GM21423 (cell line): Measurements from ENCODE around the gene DTX3.

Experiments used
- ATAC-seq: cut with Tn5 transposase; IDR thresholded peaks from one replicate; pipeline ENCODE4 v1.9.1; 2021; ENCODE audit warnings: mild to moderate bottlenecking, moderate library complexity; ENCODE audit not compliant: unreplicated experiment

The DTX3 gene

DNA sequence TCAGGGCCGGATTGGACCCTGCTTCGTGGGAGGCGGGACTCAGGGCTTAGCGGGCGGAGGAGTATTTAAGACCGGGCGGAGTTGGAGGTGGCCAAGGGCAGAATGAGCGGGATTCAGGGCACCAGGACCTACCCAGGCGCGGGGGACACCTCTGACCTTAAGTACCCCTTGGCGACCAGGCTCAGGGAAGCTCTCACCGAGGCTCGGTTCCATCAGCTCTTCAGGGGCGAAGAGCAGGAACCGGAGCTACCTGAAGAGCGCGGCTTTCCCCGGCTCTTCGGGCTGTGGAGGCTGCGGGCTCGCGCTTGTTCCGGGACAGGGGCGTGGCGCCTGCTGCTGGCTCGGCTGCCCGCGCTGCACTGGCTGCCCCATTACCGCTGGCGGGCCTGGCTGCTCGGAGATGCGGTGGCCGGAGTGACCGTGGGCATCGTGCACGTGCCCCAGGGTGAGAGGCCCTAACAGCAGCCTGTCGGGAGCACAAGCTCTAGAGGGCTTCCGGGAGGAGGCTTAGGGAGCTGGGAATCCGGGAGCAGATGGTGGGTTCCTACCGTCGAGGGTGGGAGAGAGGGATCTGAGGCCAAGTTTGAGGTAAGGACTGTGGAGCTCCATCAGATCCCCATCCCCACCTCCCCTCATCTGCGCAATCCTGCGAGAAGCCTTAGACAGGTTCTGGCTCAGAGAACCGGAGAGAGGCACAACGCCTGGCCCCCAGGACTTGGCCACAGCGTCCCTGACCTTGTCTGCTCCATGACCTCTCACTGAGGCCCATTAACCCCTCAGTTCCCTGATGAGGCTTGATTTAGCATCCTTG lies 15.0 kb downstream of the DTX3 start:
- no peak for ATAC-seq

DNA sequence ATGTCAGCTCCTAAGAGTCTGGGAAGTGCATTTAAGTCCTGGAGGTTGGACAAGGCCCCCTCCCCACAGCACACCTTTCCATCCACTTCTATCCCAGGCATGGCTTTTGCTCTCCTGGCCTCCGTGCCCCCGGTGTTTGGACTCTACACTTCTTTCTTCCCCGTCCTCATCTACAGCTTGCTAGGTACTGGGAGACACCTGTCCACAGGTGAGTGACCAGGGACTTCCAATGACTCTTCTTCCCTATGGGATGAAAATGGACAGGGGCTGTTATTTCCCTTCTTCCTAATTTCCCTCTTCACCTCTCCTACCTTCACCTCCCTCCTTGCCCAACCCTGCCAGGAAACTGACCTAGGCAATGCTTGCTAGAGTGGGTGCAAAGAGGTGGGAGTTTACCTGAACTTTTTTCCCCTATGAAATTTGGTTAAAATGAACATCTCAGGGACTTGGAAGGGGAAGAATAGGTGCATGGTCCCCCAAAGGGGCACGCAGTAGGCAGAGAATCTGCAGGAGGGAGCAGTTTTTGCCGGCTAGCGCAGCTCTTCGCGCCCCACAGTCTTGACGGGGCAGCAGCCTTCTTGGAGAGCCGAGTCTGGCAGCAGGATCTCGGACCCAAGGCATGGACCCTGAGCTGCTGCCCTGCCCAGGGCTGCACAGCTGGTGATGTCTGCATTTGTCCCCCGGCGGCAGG lies 15.8 kb downstream of the DTX3 start:
- no peak for ATAC-seq

DNA sequence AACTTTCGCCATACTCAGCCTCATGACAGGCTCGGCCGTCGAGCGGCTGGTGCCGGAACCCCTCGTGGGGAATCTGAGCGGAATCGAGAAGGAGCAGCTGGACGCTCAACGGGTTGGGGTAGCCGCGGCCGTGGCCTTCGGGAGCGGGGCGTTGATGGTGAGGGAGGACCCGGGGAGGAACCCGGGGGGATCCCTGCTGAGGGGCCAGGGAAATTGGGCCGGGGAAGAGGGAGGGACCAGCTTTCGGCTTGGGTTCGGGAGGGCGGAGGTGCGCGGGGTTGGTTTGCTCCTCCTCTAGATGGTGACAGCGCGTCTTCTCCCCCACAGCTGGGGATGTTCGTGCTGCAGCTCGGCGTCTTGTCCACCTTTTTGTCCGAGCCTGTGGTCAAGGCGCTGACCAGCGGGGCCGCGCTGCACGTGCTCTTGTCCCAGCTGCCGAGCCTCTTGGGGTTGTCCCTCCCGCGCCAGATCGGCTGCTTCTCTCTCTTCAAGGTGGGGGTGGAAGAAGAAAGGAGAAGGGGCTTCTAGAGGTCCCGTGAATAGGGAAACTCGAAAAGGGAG lies 16.4 kb downstream of the DTX3 start:
- no peak for ATAC-seq

DNA sequence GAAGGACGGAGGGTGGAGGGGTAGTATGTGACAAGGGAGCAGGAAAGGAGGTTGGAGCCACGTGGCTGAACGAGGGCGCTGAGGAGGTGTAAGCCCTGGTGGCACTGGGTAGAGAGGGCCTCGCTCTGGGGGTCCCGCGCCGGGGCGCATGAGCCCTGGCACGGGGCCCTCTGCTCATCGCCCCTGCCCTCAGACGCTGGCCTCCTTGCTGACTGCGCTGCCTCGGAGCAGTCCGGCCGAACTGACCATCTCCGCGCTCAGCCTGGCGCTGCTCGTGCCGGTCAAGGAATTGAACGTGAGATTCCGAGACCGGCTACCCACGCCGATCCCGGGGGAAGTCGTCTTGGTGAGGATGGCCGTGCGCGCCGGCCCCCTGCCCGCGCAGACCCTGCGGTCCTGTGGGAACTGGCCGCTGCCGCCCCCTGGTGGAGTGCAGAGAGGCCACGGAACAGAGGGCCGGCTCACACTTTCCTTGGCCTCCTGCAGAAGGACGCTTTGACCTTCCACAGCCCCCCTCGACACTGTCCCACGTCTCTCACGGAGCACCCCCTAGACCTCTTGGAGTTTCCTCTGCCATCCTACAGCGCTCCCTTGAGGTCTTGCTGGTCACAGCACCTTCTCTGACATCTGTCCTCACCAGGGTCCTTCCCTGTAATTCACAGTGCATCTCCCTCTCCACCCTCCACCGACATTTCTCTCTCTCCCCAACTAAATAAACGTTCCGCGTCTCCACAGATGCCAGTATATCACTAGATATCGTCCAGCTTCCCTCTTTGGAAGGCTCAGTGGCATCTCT lies 17.1 kb downstream of the DTX3 start:
- ATAC-seq: peak; percentile 48

DNA sequence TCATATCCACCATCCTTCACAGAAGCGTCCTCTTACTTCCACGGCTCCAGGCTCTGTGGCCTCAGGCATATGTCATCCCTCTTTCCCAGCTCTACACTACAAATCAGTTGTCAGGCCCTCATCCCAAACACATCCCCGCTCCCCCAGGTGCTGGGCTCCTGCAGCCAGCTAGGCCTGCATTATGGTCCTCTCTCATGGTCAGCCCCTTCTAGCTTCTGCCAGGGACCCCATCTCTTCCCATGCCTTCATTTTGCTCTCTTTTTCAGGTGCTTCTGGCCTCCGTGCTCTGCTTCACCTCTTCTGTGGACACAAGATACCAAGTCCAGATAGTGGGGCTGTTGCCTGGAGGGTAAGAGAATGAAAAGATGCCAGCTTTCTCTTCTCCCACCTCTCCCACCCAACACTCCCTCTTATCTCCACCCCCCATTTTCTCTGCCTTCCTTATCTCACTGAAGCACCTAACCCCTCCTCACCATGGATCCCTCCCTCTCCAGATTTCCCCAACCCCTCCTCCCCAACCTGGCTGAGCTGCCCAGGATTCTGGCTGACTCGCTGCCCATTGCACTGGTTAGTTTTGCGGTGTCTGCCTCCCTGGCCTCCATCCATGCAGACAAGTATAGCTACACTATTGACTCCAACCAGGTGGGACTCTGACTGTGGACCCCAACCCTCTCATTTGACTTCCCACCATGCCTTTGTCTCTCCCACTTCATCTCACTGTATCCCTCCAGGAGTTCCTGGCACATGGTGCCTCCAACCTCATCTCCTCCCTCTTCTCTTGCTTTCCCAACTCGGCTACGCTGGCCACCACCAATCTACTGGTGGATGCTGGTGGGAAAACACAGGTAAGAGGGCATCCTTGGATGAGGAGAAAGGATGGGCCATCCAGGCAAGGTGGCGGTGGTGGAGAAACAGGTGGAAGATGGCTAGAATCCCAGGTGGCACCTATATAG lies 17.9 kb downstream of the DTX3 start:
- ATAC-seq: no peak

DNA sequence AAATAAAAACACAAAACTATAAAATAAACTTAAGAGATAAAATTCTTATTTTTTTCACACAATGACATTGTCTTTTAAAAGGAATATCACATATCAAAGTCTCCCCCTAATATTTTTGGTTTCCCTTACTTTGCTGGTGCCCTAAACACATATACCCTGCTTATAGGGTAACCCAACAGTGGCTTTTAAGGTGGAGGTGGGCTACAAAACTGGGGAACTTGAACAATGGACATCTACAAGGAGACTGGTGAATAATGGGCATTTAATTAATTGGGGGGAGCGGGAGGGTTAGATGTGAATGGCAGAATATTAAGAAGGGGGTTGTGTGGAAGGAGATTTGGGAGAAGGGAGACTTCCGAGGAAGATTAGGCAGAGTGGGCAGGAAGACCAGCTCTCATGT lies 18.8 kb downstream of the DTX3 start:
- no peak for ATAC-seq

DNA sequence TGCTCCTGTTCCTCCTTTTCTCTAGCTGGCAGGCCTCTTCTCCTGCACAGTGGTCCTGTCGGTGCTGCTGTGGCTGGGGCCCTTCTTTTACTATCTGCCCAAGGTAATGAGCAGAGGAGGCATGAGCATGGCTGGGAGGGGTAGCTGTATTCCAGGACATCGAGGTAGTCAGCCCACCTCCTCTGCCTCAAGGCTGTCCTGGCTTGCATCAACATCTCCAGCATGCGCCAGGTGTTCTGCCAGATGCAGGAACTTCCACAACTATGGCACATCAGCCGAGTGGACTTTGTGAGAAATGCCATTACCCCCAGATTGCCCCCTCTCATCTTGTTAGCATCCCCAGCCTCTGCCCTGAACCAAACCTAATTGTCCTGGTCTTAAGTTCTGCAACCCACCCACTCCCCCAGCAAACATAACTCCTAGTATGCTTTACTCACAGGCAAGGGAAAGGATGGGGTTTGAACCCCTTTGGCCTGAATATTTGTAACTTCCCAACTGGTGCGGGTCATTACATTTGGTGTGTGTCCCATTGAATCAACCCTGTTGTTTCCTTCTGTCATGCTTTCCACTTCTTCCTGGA lies 19.3 kb downstream of the DTX3 start:
- no peak for ATAC-seq

DNA sequence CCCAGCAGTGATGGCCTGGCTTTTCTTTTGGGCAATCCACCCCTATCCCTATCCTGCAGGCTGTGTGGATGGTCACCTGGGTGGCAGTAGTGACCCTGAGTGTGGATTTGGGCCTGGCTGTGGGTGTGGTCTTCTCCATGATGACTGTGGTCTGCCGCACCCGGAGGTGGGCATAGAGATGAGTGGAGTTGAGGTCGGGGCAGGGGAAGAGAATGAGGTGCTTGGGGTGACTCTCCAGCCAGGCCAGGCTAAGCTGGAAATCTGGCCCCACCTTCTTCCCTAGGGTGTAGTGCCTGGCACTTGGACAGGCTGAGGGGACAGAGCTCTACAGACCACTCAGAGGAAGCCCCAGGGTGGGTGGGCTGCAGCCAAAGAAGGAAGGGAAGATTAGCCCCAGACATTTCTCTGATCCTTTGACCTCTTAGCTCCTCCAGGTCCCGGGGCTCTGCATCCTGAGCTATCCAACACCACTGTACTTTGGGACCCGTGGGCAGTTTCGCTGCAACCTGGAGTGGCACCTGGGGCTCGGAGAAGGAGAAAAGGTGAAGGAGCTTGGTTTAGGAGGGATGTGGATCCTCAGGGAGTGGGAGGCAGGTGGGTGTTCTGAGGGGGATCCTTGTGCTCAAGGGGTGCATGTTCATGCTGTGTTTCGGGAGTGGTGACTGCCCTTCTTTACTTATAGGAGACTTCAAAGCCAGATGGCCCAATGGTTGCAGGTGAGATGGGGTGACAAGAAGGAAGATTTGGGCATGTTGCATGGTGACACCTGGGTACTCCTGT lies 20.0 kb downstream of the DTX3 start:
- ATAC-seq: no peak

DNA sequence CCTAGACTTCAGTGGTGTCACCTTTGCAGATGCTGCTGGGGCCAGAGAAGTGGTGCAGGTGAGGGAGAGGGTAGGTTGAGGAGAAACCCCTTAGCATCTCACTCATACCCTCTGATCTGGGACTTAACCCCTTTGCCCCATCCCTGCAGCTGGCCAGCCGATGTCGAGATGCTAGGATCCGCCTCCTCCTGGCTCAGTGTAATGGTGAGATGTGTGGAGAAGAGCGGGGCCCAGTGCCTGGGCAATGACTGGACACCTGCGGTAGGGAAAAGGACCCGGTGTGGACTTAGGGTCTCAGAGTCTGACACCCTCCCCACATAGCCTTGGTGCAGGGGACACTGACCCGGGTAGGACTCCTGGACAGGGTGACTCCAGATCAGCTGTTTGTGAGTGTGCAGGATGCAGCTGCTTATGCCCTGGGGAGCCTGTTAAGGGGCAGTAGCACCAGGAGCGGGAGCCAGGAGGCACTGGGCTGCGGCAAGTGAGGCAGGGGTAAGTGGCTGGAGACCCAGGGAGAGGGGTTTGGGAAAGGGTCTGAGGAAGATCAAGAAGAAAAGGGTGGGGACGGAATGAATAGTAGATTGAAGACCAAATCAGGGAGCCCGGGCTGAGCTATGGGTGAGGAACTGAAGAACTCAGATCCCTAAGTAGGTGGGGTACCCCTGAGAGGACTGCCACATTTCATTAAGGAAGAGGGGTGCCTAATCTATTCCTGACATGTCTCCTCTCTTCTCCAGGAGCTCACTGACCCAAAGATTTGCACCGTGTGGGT lies 20.8 kb downstream of the DTX3 start:
- no peak for ATAC-seq

DNA sequence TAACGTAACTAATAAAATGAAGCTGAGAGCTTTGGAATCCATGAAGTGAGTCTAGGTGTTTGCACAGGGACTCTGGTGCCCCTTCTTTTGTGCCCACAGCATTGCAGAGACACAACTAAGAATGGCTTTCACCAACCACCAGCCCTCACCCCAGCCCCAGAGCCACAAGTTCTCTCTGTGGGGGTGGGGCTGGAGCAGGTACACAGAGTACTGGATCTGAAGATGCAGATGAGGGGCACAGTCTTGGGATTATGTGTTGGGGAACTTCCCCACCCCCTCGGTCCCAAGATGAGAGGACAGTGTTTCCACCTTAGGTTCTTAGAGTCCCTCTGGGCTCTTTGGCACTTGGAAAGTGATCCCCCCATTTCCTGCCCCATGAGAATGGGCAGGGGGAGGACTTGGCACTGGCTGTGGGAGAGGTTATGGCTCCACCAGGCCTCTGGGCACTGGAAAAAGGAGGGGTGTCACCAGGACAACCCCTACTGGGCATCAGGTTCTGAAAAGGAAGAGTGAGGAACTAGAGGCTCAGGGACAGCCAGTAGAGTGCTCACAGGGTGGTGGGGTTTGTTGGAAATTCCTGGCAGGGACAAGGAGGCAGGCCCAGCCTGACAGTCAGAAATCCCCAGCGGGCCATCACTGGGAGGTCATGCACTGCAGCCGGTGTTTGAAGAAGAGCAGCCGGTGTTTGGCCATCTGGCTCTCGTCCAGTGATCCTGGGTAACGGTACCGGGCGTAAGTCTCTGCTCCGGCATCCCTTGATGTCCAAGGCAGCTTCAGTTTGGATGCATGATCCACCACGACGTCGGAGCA lies 21.7 kb downstream of the DTX3 start:
- ATAC-seq: no peak

DNA sequence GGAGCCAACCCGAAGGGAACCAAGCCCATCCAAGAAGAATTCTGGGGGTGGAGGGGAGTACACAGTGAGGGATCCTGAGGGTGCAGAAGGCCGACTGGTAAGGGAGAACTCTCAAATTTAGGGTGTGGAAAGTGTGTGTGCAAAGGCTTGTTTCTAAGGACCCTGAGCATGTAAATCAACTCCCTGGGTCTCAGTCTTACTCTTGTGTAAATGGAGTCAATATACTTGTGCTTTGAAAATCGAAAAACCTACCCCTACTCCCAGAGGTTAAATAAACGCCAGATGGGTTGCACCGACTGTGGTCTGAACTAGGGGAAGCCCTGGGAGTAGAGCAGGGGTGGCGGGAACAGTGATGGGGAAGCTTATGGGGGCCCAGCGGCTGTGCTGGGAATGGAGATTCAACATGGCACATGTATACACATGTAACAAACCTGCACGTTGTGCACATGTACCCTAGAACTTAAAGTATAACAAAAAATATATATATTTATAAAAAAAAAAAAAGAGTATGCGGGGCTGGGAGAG lies 22.4 kb downstream of the DTX3 start:
- no peak for ATAC-seq

DNA sequence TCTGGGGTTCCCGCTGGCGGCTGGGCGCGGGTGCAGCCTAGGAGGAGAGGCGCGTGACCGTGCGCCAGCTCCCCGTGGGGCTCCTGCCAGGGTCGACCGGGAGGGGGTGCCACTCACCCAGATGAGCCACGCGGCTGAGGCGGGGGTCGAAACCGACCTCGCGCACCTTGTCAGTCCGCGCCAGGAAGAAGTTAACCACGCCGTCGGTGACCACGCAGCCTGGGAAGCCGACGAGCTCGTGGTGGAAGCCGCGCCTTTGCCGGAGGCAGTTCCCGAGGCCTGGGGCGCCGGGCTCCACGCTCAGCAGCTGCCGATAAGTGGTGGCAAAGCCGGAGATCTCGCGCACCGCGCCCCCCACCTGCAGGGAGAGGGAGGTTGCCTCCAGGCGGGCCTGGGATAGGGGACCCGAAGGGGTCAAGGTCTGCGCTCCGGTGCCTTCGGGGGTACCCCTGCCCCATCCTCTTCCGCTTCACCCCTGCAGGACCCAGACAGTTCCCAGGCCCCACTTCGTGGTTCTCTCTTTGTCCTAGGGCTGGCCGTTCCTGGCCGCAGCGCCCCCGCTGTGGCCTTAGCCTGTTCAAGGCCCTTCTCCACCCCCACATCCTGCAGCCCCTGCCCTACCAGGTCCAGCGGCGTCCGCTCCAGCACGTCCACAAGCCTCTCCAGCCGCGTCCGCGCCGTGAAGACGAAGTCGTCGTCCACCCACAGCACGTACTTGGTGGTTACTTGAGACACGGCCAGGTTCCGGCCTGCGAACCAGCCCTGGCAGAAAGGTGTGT lies 23.1 kb downstream of the DTX3 start:
- no peak for ATAC-seq

DNA sequence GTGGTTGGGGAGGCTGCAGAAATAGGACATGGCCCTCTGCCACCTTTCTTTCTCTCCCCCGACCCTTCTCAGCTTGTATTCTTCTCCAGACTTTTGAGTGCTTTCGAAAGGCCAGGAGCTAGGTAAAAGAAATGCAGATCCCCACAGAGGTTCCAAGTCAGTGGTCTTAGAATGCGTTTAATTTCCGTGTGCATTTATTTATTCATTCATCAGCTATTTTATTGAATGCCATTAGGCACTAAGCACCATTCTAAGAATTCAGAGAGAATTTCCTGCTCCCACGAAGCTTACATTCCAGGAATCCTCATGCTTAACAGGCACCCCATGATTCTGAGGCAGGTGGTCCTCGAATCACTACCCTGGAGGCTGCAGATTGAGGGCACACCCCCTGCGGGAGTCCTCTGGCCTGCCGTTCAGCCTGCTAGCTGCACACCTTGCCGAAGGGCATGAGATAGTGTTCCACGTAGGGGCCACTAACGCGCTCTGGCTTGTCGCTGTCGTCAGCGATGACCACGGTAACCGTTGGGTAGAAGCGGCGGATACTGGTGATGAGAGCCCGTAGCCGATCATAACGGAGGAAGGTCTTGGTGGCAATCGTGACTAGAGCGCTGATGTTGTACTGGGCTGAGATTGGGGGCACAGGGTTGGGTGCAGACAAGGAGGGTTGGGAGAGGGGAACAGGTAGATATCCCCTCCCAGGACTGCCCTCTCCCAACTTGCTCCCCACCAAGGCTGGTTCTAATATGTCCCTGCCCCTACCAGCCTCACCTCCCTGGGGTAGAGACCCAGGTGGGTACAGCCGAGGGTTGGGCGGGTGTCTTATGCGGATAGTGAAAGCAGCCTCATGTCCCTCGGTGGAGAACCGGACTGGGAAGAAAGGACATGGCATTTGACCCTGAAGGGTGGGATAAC lies 23.9 kb downstream of the DTX3 start:
- no peak for ATAC-seq

DNA sequence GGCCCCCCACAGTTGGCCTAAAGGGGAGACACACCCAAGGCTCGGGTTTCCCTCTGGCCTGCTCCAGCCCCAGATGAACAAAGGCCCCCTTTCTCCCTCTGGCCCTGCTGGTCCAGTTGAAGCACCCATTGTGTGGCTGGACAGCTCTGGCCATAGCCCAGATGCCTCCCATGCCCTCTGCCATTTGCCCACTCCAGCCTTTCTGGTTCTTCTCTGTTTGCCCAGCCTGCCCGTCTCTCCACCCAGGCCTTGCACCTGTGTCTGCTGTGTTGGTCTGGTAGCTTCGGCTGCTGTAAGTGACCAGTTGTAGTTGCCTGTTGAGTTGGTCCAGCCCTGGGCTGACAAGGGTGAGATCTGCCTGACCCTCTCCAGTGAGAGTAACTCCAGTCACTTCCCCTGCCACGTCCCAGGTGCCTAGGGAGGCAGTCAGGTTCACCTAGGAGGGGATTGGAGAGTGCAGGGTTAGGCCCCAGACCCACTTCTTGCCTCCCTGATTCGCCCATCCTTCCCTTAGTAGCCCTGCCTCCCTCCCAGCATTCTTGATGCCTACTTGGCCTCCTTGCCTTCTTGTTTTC lies 25.4 kb downstream of the DTX3 start:
- ATAC-seq: no peak

DNA sequence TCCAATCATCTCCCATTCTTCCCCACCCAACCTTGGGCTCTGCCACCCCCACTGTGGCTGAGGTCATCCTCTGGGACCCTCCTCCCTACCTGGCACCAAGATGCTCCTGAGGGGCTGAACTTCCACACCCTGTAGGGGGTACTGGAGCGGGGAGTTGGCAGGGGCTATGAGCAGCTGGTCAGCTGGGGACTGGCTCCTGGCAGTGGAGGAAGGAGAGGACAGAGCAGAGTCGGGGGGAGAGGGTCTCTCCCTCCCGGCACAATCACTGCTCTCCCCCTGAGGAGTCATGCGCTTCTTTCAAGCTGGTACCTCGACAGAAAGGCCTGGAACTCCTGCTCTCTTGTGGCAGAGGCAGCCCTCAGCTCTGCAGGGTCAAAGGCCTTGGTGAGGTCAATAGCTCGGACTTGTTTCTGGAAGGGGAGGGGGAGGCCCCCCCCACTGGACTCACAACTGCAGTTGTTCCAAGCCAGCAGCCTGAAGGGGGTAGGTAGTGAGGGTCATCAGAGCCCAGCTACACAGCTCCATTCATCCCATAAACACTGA lies 26.3 kb downstream of the DTX3 start:
- ATAC-seq: no peak
